ENCODE data around the gene CFAP251.

CFAP251 gene

GRCh38 chr12:121949648-121950397, 31.4 kb downstream of the CFAP251 start:
- FAIRE-seq: no peak

- no peak for FAIRE-seq
Measured at GRCh38 chr12:121953117-121953692, 34.8 kb downstream of the CFAP251 start.

- no peak for FAIRE-seq
Measured at GRCh38 chr12:121953695-121954094, 35.3 kb downstream of the CFAP251 start.

GRCh38 chr12:121955258-121956237, 37.2 kb downstream of the CFAP251 start:
- no peak for FAIRE-seq

- FAIRE-seq: no peak
Measured at GRCh38 chr12:121957861-121958515, 39.6 kb downstream of the CFAP251 start.

GRCh38 chr12:121958541-121959240, 40.3 kb downstream of the CFAP251 start:
- FAIRE-seq: no peak

- no peak for FAIRE-seq
Measured at GRCh38 chr12:121960541-121960940, 42.1 kb downstream of the CFAP251 start.

- FAIRE-seq: no peak
Measured at GRCh38 chr12:121961195-121961879, 42.9 kb downstream of the CFAP251 start.

- no peak for FAIRE-seq
Measured at GRCh38 chr12:121963341-121964018, 45.1 kb downstream of the CFAP251 start.

- FAIRE-seq: no peak
Measured at GRCh38 chr12:121964813-121965643, 46.6 kb downstream of the CFAP251 start.

GRCh38 chr12:121966959-121967358, 48.6 kb downstream of the CFAP251 start:
- FAIRE-seq: no peak

GRCh38 chr12:121968876-121969275, 50.5 kb downstream of the CFAP251 start:
- FAIRE-seq: no peak

- FAIRE-seq: no peak
Measured at GRCh38 chr12:121969726-121970125, 51.3 kb downstream of the CFAP251 start.

- FAIRE-seq: no peak
Measured at GRCh38 chr12:121970581-121971300, 52.3 kb downstream of the CFAP251 start.

GRCh38 chr12:121974026-121974985, 55.9 kb downstream of the CFAP251 start:
- no peak for FAIRE-seq

- FAIRE-seq: no peak
Measured at GRCh38 chr12:121975021-121975420, 56.6 kb downstream of the CFAP251 start.

GRCh38 chr12:121976950-121977349, 58.6 kb downstream of the CFAP251 start:
- FAIRE-seq: no peak

All from A204.1 (cell line).